GM21390 (cell line): ENCODE measurements around the gene TDRD9.

Experiments
- ATAC-seq: cut with Tn5 transposase; IDR thresholded peaks from one replicate; pipeline ENCODE4 v1.9.1; 2021; ENCODE audit not compliant: unreplicated experiment

Gene TDRD9

DNA sequence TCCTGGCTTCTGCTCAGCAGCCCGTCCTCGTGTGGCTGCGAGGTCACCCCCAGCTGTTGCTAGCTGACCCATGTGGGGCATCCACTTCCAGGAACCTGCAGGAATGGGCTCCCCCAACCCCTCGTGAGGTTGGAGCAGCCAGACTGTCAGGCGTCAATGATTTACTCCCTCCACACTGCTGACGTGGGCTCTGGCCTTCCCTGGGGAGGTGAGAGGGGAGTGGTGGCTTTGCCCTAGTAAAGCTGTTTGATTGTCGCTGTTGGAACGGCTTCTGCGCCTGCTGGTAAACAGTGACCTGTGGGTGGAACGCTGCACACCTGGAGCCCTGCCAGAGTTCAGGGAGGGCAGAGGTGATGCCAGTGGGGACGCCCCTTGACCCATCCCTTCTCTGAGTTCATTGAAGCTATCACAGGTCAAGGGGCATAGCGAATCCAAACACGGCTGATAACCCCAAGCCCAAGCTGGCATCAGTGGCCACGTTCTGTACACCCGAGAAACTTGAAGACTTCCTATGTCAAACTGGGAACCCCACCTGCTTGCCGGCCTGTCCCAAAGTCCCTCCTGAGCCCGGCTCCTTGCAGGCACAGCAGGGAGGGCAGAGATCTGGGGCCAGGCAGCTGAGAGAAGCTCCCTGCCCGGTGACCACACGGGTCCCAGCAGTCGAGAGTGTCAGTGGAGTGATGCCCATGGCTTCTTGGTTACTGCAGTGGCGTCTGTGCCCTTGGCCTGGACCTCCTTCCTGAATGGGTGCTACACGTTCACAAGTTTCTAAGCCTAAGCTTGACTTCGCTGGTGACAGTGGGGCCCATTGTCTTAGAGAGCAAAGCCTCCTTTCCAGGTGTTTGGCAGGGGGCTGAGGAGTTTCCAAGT lies 160.0 kb downstream of the TDRD9 start:
- no peak for ATAC-seq

DNA sequence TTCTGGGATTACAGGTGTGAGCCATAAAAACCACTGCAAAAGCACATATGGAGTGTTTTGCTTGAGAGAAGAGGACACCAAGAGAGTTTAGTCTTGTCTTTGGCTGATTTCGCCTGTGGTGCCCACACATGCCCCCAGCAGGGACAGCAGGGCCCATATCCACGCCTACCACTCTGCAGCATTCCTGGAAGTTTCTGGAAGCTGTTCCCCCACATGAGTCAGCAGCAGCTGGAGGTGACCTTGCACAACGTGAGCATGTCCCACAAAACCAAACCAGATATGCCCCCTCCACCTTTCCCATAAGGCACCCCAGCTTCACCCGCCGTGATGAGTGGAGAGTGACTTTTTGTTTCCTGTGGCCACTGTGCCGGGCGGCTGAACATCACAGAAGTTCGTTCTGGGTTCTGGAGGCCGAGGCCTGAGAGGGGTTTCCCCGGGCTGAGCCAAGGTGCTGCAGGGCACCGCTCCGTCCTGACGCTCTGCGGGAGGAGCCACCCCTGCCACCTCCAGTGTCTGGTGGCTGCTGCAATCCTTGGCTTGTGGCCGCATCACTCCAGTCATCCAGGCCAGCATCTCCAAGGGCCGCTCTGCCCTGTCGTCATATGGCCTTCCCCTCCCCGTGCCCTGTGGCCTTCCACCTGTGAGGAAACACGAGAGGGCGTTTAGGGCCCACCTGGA lies 162.0 kb downstream of the TDRD9 start:
- no peak for ATAC-seq

DNA sequence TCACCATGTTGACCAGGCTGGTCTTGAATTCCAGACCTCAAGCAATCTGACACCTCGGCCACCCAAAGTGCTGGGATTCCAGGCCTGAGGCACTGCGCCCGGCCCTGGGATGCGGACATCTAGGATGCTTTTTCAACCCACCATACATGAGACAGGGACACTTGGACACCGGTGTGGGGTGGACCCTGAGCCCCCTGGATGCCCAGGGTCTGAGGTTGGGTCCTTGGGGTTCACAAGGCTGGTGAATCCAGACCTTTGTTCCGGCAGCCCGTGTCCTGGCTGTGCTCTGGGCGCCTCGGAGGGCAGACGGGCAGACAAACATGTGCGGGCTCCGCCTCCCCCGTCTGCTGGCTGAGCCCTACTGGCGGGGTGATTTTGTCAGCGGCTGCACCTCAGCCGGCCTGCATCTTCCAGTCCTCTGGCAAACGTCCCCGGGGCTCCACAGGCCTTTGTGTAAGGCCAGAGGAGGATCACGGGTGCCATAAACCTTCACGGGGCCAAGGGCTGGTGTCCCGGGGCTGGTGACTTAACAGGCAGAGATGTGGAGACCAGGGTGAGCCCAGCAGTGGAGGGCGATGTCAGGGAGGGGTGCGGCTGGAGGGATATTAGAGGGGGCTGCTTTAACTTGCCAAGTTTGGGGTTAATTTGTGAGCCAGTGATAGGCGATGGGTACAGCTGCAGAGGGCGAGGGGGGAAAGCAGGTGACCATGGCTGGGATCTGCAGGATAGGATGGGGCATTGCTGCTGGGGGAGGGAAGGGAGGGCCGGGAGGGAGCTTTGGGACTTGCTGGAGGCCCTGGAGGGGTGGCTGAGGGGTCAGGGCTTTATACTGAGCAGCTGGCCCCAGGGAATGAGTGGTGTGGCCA lies 163.0 kb downstream of the TDRD9 start:
- no peak for ATAC-seq

DNA sequence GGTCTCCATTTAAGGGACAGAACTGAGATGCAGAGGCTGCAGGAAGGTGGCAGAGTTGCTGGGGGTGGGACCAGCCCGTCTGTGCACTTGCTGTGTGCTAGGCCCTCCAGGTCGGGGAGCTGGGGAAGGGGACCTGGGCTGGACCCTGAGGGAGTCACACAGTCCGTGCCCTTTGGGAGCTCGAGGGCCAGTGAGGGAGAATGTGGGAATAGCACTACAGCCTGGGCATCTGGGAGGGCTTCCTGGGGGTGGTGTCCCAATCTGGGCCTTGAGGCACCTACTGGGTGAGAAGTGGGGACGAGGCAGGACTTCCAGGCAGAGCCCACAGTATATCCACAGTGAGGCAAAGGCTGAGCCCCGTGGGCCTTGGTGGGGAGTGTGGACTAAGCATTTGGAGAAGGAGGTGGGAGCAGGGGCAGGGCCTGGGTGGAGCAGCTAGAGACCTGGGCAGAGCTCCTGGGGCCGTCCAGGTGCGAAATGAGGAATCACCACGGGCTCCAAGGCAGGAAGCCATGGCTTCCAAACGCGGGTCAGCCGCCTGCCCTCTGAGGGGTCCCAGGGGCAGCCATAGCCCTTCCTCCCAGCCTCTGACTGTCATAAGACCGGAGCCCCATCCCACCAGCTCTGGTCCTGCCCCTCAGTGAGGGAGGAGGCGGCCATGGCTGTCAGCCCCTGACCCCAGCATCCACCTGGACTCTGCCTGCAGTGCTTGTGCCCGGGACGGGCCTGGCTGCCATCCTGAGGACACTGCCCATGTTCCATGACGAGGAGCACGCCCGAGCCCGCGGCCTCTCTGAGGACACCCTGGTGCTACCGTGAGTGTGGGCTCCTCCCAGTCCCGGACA lies 163.9 kb downstream of the TDRD9 start:
- no peak for ATAC-seq

DNA sequence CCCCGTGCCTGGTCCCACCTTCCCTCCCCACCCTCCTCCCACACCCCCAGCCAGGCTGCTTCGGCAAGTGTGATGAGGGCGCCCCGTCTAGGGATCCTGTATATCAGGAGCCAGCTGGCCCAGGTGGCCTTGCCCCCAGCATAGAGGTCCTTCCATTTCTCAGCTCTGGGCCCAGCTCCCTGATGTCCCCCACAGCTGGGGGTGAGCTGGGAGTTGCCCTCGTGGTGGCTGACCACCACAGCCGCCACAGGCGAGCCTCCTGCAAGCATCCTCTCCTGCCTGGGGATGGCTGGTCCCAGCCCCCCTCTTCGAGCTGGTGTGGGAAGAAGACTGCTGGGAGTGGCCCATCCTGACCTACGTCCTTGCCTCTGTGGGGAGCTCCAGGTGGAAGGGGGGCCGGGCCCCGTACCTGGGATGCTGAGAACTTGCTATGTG lies 164.7 kb downstream of the TDRD9 start:
- ATAC-seq = no peak

DNA sequence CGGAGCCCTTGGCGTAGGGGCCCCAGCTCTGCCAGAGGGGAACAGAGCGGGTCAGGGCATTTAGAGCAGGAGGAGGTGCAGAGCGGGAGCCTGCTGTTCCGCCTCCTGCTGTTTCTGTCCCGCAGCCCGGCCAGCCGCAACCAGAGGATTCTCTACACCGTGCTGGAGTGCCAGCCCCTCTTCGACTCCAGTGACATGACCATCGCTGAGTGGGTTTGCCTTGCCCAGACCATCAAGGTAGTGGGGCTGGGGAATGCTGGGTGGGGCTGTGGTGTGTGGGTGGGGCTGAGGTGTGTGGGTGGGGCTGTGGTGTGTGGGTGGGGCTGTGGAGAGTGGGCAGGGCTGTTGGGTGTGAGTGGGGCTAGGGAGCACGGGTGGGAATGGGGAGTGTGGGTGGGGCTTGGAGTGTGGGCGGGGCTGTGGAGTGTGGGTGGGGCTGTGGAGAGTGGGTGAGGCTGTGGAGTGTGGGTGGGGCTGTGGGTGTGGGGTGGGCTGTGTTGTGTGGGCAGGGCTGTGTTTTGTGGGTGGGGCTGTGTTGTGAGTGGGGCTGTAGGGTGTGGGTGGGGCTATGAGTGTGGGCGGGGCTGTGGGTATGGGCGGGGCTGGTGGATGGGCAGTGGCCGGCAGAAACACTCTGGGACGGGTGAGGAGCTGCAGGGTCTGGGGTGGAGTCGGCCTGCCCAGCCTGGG lies 165.3 kb downstream of the TDRD9 start:
- ATAC-seq = no peak

DNA sequence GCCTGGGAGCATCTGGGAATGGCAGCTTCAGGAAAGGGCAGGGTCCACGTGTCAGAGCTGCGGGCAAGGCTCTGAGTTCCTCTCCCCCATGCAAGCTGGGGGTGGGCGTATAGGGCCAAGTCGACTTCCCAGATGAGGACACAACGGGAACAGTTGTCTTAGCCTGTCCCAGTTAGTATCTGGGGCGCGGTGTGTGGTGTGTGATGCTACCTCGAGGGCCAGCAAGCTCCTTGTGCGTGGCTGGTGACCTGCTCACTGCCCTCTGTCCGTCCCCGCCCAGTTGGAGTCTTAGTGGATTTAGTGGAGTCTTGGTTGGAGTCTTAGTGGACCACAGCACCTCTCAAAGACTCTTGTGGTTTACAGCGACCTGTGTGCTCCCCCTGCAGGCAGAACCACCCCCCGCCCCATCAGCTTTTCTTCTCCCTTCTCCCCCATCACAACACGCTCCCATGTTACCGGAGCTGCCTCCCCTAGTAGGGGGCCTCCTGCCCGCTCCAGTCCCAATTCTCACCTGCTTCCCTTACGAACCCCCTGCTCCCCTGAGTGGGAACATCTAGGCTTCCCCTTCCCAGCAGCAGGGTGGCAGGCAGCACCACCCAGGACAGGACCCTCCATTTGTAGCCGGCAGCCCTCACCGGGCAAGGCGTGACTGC lies 165.9 kb downstream of the TDRD9 start:
- ATAC-seq = no peak

DNA sequence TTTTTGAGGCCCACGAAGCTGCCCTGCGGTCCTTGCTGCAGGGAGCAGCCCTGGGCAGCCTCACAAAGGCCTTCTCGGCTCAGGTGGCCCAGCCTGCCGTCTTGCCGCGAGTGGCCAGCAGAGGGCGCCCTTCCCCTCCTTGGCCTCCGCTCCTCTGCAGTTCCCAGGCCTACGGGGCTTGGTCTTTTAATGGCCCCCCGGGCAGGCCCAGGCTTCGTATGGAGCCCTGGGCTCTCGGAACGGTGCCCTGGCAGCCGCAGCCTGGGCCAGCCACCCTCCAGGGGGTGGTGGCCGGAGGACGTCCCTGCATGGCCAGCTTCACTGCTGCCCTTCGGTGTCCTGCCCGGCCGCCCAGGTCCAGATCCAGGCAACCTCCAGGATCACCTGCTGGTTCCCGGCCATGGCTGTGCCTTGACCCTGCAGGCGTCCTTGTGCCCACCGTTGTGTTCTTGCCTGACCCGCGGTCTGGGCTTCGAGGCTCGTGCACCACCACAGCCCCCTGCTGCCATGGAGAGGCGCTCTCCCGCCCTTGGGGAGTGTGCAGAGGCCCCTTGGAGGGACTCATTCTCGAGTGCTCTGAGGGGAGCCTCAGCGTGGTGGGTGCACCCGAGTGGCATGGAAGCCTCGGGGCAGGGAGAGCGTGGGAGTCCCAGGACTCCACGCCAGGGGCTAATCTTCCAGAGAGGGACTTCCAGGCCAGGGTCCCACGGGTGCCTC lies 166.6 kb downstream of the TDRD9 start:
- no peak for ATAC-seq

DNA sequence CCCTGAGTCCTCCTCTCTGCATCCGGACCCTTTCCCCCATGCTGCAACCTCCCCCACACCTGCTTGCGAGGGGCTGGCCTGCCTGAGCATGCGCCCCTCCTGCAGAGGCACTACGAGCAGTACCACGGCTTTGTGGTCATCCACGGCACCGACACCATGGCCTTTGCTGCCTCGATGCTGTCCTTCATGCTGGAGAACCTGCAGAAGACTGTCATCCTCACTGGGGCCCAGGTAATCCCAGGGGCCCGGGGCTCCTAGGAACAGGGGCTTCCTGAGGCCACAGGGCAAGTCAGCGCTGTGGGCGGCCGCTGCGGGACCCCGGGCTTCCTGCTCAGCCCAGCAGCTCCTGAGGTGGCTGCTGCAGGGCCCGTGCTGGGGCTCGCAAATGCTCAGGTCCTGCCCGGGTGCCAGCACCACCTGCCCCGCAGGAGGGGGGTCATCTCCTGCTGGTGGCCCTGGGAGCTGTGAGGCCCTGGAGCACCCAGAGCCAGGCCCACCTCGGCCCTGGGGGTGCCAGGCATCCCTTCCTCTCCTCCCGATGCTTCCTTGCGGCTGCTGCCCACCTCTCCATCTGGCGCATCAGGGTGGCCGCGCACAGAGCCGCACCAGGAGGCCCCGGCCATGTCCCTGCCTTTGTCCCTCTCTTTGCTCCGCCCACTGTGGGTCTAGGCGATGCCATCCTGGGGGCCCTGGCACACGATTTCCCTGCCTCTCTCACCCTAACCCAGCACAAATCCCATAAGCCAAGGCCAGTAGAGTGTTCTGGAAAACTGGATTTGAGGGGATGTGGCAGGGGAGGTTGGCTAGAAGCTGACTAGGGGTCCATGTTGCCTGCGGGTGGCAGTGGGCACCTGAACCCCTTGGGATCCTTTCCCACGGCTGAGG lies 167.4 kb downstream of the TDRD9 start:
- ATAC-seq = no peak

DNA sequence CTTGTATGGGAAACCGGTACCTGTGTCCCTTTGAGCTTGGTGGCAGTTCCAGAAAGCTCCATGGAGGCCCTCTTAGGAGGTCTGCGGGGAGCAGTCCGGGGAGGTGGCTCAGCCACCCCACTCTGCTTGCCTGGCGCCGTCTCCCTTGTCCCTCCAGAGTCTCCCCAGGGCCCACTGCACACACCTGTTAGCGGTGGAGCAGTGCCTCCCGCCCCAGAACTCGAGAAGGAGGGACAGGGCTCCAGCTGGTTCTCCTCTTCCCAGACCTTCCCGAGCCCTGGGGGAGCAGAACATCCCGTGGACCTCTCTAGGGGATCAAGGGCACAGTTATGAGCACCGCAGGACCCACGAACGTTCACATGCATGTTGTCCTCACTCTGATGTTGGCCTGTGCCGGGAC lies 168.1 kb downstream of the TDRD9 start:
- no peak for ATAC-seq

DNA sequence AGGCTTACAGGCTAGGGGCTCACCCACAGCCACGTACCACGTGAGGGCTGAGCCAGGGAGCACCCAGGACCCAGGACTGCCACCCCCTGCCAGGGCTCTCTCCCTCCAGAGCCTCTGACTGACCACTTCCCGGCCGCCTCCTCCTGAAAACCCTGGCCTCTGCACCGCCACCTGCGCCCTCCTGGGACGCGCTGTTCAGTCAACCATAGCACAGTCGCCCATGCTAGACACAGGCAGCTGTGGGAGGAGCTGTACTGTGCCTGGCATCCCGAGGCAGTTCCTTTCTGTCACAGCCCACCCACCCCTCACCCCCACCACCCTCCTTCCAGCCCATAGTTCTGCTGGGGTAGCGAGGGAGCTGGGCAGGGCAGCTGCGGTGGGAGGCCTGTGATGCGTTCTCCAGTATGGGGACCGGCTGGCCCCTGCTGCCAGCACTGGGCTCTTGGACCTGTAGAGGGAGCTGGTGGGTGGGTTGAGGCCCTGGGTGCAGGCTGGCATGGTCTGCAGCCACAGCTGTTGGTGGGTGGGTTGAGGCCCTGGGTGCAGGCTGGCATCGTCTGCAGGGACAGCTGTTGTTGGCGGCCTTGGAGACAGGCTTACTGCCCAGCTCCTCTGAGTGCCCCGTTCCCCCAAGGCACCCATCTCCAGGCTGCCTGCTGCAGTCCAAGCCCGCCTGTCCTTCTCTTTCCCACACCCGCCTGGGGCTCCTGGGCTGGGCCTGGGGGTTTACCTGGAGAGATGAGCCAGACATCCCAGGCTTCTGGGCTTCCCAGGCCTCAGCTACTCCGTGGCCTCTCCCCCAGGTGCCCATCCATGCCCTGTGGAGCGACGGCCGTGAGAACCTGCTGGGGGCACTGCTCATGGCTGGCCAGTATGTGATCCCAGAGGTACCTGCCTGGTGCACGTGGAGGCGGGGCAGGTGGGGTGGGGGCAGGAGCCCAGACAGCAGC lies 168.8 kb downstream of the TDRD9 start:
- no peak for ATAC-seq

DNA sequence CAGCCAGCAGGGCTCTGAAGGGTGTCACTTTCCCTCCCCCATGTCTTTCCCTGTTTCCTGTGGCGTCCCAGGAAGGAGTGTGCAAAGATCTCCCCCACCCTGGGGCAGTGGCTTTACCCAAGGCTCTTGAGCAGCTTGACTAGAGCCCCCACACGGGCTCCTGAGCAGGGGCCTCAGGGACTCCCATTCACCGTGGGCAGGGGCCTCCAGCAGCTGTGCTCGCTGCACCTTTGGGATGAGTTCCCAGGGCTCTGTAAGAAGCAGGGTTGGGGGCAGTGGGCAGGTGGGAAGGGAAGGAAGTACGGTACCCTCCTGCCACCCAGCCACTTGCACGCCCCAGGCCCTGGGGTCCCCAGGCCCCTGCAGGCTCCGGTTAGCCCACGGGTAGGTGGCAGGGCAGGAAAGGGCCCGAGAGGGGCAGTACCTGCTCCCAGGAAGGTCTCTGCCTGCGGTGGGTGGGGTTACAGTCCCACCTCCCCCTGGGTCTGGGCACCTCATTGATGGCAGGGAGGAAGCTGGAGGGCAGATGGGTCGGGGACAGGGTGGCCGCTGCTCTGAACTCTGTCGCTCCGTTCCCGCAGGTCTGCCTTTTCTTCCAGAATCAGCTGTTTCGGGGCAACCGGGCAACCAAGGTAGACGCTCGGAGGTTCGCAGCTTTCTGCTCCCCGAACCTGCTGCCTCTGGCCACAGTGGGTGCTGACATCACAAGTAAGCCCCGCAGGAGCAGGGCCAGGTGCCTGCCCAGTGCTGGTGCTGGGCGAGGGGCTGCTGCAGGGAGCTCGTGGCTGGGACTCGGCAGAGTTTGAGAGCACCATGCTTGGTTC lies 170.2 kb downstream of the TDRD9 start:
- no peak for ATAC-seq

DNA sequence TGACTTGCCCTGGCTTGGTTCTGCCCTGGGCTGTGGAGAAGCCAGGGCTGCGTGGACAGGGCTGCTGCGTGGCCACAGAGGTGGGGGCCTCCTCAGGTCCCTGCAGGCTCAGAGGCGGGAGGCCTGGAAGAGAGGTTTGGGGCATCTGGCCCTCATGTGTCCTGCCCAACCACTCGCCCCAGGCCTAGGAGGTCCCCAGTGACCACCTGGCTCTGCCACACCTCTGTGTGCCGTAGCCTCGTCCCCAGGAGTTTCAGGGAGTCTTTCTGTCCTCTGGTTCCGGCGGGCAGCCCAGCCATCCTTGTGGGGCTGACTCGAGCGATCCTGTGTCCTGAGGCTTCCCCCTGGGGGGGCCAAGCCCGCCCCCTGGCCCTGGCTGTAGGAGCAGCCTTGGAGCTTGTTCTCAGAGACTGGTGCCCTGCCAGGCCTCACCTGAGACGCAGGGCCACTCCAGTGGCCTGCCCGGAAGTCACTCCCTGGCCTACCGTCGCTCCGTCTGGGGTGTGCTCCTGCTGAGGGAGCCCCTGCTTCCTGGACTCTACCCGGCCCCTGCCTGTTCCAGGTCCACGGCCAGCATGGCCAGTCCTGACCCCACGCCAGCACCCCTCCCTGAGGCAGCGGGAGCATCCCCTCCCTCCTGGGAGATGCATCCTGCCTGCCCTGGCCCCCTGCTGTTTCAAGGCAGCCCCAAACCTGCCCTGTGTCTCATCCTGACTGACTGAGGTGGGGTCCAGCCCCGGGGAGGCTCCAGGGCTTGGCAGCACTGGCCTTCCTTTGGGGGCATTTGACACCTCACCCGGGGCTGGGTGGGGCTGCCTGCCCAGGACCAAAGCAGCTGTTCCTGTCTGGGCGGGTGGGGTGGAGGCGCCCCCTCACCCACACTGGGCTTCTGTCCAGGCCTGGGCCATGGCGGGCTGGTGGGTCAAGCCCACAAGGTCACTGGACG lies 171.1 kb downstream of the TDRD9 start:
- no peak for ATAC-seq

DNA sequence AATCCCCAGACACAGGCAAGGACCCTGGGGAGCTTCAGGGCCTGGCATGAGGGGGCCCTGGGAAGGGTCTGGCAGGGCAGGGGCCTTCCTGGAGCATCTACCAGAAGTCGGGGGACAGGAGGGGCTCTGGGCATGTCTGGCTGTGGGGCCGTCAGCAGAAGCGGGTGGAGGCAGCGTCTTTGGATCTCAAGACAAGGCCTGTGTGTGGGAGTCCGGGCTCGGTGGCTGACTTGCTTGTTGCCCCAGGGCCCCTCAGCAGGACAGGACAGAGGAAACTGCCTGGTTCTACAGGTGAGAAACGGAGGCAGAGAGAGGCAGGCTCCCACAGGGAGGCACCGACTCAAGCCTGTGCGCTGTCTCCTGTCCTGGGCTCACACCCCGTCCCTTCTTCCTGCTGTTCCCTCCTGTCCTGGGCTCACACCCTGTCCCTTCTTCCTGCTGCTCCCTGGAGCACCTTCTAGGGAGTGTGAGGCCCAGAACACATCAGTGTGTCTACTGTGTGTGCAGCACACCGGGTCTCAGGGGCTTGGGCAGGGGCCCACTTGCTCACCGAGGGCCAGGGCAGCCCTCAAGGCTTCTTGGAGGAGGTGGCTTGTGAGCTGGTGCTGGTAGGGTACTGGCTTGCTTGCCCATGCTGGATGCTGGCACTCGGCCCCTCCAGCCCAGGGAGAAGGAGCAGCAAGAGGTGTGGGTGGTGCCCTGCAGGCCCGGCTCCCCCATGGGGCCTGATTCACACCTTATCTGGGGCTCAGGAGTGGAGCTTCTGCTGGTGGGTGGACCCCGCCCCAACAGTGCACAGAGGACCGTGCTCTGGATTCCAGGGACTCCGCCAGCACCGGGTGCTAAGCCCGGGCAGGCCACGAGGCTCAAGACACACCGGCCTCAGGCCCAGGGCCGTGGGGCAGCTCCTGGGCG lies 172.2 kb downstream of the TDRD9 start:
- ATAC-seq = no peak
